GM12878 (cell line): ENCODE data around the gene PFKM. TPM values are rescaled to one million over a fixed set of nuclear protein-coding genes. Genes with fewer than 3 reads are reported as not detected.
A peak's percentile ranks its signal among the peaks of the same experiment; 100 is the strongest.

Experiments
- ATAC-seq: fragments of 200-7000 bp; cut with Tn5 transposase; 3 replicates; pipeline ENCODE4 v1.9.1; 2020; ENCODE audit warnings: mild to moderate bottlenecking, moderate library complexity
- BruUV-seq: library from RNA; stranded (reverse); fragments of 400-500 nt; replicated peaks from 2 replicates; lab custom pipeline; 2021; lab: Mats Ljungman, UMichigan
- CTCF ChIA-PET: fragments of 300-600 bp; sonication (Branson Sonifier 250); formaldehyde crosslinking; extraction: SDS; loops from one replicate; lab custom pipeline; 2021; ENCODE audit warnings: inconsistent platforms; lab: Yijun Ruan, JAX
- POLR2A ChIA-PET: fragments of 350-600 bp; formaldehyde crosslinking; extraction: SDS; loops from one replicate; lab custom pipeline; 2021; ENCODE audit warnings: inconsistent platforms; lab: Charles Lee
- RAD21 ChIA-PET: fragments of 300-600 bp; sonication (Branson Sonifier 250); formaldehyde crosslinking; loops from one replicate; lab custom pipeline; 2023; ENCODE audit warnings: antibody characterized with exemption; ENCODE audit not compliant: unreplicated experiment; lab: Charles Lee
- SMC1A ChIA-PET: fragments of 300-600 bp; sonication (Branson Sonifier 250); formaldehyde crosslinking; loops from one replicate; lab custom pipeline; 2023; ENCODE audit not compliant: unreplicated experiment, uncharacterized antibody; lab: Charles Lee
- DNase-seq: peaks from one replicate; pipeline ENCODE4 v3.0.0-alpha.2; 2011; ENCODE audit warnings: low read depth, low spot score
- FAIRE-seq: peaks from 3 replicates; lab custom pipeline; 2011; peaks lifted over from hg19 to GRCh38; lab: Jason Lieb, UNC
- H2AFZ ChIP-seq: 2 replicates; pipeline ENCODE4 v1.6.0; 2011; ENCODE audit warnings: low read depth, low read length, control low read depth; ENCODE audit not compliant: control insufficient read depth
- H3K27ac ChIP-seq: 2 replicates; pipeline ENCODE4 v1.5.1; 2011; ENCODE audit warnings: control low read depth; ENCODE audit not compliant: control insufficient read depth, insufficient read depth
- H3K27me3 ChIP-seq, 2 experiments: replicated peaks in 1 of 2; 2 replicates each; pipeline versions ENCODE4 v1.6.0 to v1.6.1; 2011; ENCODE audit warnings: low read length in 1 of 2; ENCODE audit not compliant: control insufficient read depth in 2 of 2, insufficient read depth in 2 of 2
- H3K36me3 ChIP-seq, 2 experiments: 2 replicates each; pipeline ENCODE4 v1.5.1; 2011; ENCODE audit warnings: low read length in 1 of 2; ENCODE audit not compliant: control insufficient read depth in 2 of 2, insufficient read depth in 2 of 2
- H3K4me1 ChIP-seq: 2 replicates; pipeline ENCODE4 v1.6.1; 2011; ENCODE audit warnings: mild to moderate bottlenecking, low read length, moderate library complexity, mixed read lengths; ENCODE audit not compliant: control insufficient read depth, insufficient read depth
- H3K4me2 ChIP-seq: 2 replicates; pipeline ENCODE4 v1.6.0; 2011; ENCODE audit warnings: control low read depth; ENCODE audit not compliant: control insufficient read depth, insufficient read depth
- H3K4me3 ChIP-seq: fragments of 200-600 bp; sonication (generic); 2 replicates; pipeline ENCODE4 v1.5.1; 2016
- H3K79me2 ChIP-seq: 2 replicates; pipeline ENCODE4 v1.6.0; 2011; ENCODE audit warnings: low read length; ENCODE audit not compliant: control insufficient read depth, insufficient read depth
- H3K9ac ChIP-seq: 2 replicates; pipeline ENCODE4 v1.8.0; 2011; ENCODE audit warnings: low read length, control low read depth, mixed read lengths; ENCODE audit not compliant: control insufficient read depth, insufficient read depth
- H3K9me3 ChIP-seq: replicated peaks from 3 replicates; pipeline ENCODE4 v1.5.1; 2011; ENCODE audit warnings: mild to moderate bottlenecking, low read length; ENCODE audit not compliant: control insufficient read depth, insufficient read depth
- H4K20me1 ChIP-seq: 2 replicates; pipeline ENCODE4 v1.6.0; 2011; ENCODE audit not compliant: control insufficient read depth, insufficient read depth
- BCLAF1 ChIP-seq: fragments of 450-650 bp; IDR thresholded peaks from 2 replicates; pipeline ENCODE4 v1.6.1; 2017; ENCODE audit warnings: antibody characterized with exemption, mild to moderate bottlenecking, moderate library complexity
- CHD1 ChIP-seq: IDR thresholded peaks from 2 replicates; pipeline ENCODE4 v1.6.1; 2012; ENCODE audit warnings: low read depth, low read length, improper control_type of control experiment
- MAX ChIP-seq: IDR thresholded peaks from 2 replicates; pipeline ENCODE4 v1.6.1; 2012; ENCODE audit warnings: low read depth, low read length, improper control_type of control experiment
- REST ChIP-seq: IDR thresholded peaks from 2 replicates; pipeline ENCODE4 v1.6.1; 2012; ENCODE audit warnings: mild to moderate bottlenecking, low read depth, low read length
- WGBS: methylation state at CpG from one replicate; pipeline ENCODE4 v1.1.6; 2016; ENCODE audit warnings: low lambda C conversion rate; ENCODE audit not compliant: insufficient replicate concordance, insufficient coverage; ENCODE audit errors: missing lambda C conversion rate; 5-methylcytosine and 5-hydroxymethylcytosine counted together
- in situ Hi-C: fragments of 300-500 bp; cut with MboI; formaldehyde crosslinking; loops from 9 replicates; pipeline ENCODE4 v1.14.3; 2018; ENCODE audit warnings: mixed read lengths
- intact Hi-C: fragments of 100-400 bp; cut with micrococcal nuclease; formaldehyde crosslinking; loops from one replicate; pipeline ENCODE4 v1.14.2; 2022; ENCODE audit not compliant: unreplicated experiment
- polyA plus RNA-seq, 11 experiments: library from polyadenylated mRNA; depleted of rRNA in 4 of 11; unstranded in 6 of 11; stranded (reverse) in 5 of 11; fragments of >200 nt; fragmentation: Nextera tagmentation in 4 of 11; fragmentation: Illumina TruSeq in 1 of 11; extraction: Ambion mirVana in 4 of 11; extraction: Trizol in 1 of 11; gene quantifications; 1 replicate in 1 of 11; 2 replicates in 10 of 11; pipeline versions ENCODE4 v1.2.1 to v1.2.3, GENCODE V29; 2011 to 2016; ENCODE audit warnings: inconsistent platforms in 2 of 11, missing spikeins in 2 of 11, low read depth in 1 of 11
- total RNA-seq, 4 experiments: library from RNA; depleted of rRNA in 3 of 4; stranded (reverse); fragments of >200 nt in 3 of 4; fragmentation: Illumina TruSeq in 1 of 4; extraction: Trizol in 1 of 4; gene quantifications; 2 replicates each; pipeline versions ENCODE4 v1.2.1 to v1.2.3, GENCODE V29; 2013 to 2021

The PFKM gene
- total and polyA plus RNA-seq, 10 of the 15 experiments (the other 5 are each of a cell fraction or from before 2014, with no cell fraction given), result 27.6 to 80.0 (median 55.8) TPM

DNA sequence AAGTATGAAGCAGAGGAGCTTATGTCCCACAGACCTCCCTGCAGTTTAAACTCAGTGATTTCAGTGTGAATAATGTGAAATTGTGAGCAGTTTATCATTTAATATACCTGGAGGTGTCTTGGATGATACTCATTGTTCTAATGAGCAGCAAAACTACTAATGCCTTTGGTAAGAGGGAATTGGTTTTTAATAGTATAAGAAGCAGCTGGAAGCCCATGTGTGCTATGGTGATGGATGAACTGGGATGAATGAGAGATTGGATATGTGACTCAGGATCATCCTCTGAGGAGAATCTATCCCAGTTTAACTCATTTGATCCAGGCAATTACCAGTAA, 57.2 kb downstream of the PFKM start:
- intact Hi-C loops, result no loop called here
- no peaks in the 10 kb centered on the region for H3K4me1 ChIP-seq
- H3K9me3 ChIP-seq, result no peaks in the 10 kb centered on the region
- no peak overlapping the region for H3K27ac ChIP-seq
- H3K4me3 ChIP-seq, result no peak overlapping the region
- H3K4me2 ChIP-seq, result no peak overlapping the region
- DNase-seq (no peak), FAIRE-seq (no peak), ATAC-seq (no peak)
- H4K20me1 ChIP-seq, result no peaks in the 10 kb centered on the region
- CTCF ChIA-PET, result interaction anchor here (1.3 to 1.9 kb wide), 4 partner anchors 10 to 409 kb away, joined by 3 to 6 read pairs (median 4); no protein-coding TSS in a partner anchor
- H3K27me3 ChIP-seq, result no peaks in the 10 kb centered on the region; a peak in 1 of 4 replicates
- no peaks in the 10 kb centered on the region for H3K36me3 ChIP-seq
- BruUV-seq, result no TSS peak
- SMC1A ChIA-PET, result interaction anchor here (0.5 to 3.1 kb wide), 5 partner anchors 10 to 503 kb away, joined by 3 to 8 read pairs (median 4); no protein-coding TSS in a partner anchor
- H3K79me2 ChIP-seq, result no peaks in the 10 kb centered on the region
- no peak overlapping the region for H3K9ac ChIP-seq
- H2AFZ ChIP-seq, result no peak overlapping the region
- POLR2A ChIA-PET, result no interaction called here
- RAD21 ChIA-PET, result no interaction called here
- TF ChIP-seq CHD1 (no peak), MAX (no peak)
- in situ Hi-C loops, result no loop called here

DNA sequence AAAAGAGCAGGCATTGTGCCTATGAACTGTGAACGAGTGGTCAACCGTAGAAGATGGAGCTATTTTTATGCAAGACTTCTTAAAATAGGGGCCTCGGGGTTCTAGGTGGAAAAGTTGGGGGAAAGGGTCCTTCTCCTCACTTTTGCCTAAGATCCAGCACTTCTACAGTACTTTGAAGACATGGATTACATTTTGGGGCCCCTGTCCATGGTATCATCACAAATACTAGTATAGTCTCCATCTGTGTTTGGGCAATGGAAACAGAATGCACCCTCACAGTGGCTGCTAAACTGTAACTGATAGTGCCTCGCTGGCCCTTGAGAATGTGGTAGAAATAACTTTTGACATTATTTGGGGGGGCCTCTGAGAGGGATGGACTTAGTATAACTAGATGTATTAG, 58.8 kb downstream of the PFKM start:
- Histone ChIP-seq H3K36me3 (no peaks in the 10 kb centered on the region), H3K4me3 (no peak overlapping the region), H3K9ac (no peak overlapping the region), H3K4me2 (no peak overlapping the region), H3K27ac (no peak overlapping the region), H3K9me3 (no peaks in the 10 kb centered on the region), H4K20me1 (no peaks in the 10 kb centered on the region), H3K79me2 (no peaks in the 10 kb centered on the region), H3K4me1 (peaks cover 5% of the 10 kb centered on the region; the same call in 1 of the 2 replicates), H2AFZ (no peak overlapping the region), H3K27me3 (no peaks in the 10 kb centered on the region; a peak in 1 of 4 replicates)
- RAD21 ChIA-PET, result no interaction called here
- BruUV-seq, result no TSS peak
- intact Hi-C loops, result no loop called here
- CTCF ChIA-PET, result interaction anchor here (0.9 to 1.2 kb wide), 2 partner anchors 11 to 13 kb away, joined by 3 read pairs; no protein-coding TSS in a partner anchor
- in situ Hi-C loops, result no loop called here
- WGBS, result 24% methylated on average over 4 of the region's 4 CpGs
- FAIRE-seq, result no peak
- peak; percentile 50; the same call in 1 of the 2 replicates for TF ChIP-seq REST
- no peak for TF ChIP-seq BCLAF1
- no peak for ATAC-seq
- no peak for DNase-seq
- POLR2A ChIA-PET, result no interaction called here
- SMC1A ChIA-PET, result interaction anchor here (0.9 to 3.1 kb wide), 4 partner anchors 11 to 174 kb away, joined by 3 to 8 read pairs (median 3); no protein-coding TSS in a partner anchor
